K562 (cell line): Measurements from ENCODE around the gene ICOSLG.

Source experiments
- CTCF ChIP-seq, 3 experiments: IDR thresholded peaks in 2 of 3; conservative IDR thresholded peaks in 1 of 3; 2 replicates each; pipeline ENCODE4 v1.5.1; 2011 to 2012; ENCODE audit warnings: low read length in 3 of 3, mild to moderate bottlenecking in 3 of 3, control low read depth in 2 of 3, improper control_type of control experiment in 1 of 3, inconsistent platforms in 1 of 3, low read depth in 1 of 3, mixed read lengths in 1 of 3, moderate library complexity in 1 of 3; ENCODE audit not compliant: insufficient read depth in 2 of 3
- EP300 ChIP-seq: IDR thresholded peaks from 2 replicates; pipeline ENCODE4 v1.6.1; 2012; ENCODE audit warnings: low read length, improper control_type of control experiment
- MED1 ChIP-seq: sonication (generic); formaldehyde crosslinking; IDR thresholded peaks from 2 replicates; pipeline ENCODE4 v1.8.1; 2023; ENCODE audit warnings: missing genetic modification reagents, borderline replicate concordance
- NFIC ChIP-seq: fragments of 450-650 bp; IDR thresholded peaks from 2 replicates; pipeline ENCODE4 v1.6.1; 2017; ENCODE audit warnings: mild to moderate bottlenecking, inconsistent platforms
- PTBP1 ChIP-seq: fragments of 200-400 bp; formaldehyde crosslinking; IDR thresholded peaks from 2 replicates; pipeline ENCODE4 v1.6.1; 2017; ENCODE audit warnings: low read depth, low read length
- PYGO2 ChIP-seq: fragments of 450-650 bp; IDR thresholded peaks from 2 replicates; pipeline ENCODE4 v1.6.1; 2016; ENCODE audit warnings: mild to moderate bottlenecking, missing genetic modification characterization, moderate library complexity, missing compliant biosample characterization
- RAD51 ChIP-seq: fragments of 450-650 bp; IDR thresholded peaks from 2 replicates; pipeline ENCODE4 v1.7.1; 2016; ENCODE audit warnings: low read depth, mild to moderate bottlenecking, borderline replicate concordance
- RREB1 ChIP-seq: fragments of 250-450 bp; sonication (Bioruptor Pico); IDR thresholded peaks from 2 replicates; pipeline ENCODE4 v1.4.0; 2020
- SLC30A9 ChIP-seq: fragments of 250-450 bp; sonication (Bioruptor Pico); IDR thresholded peaks from 2 replicates; pipeline ENCODE4 v1.8.0; 2022; ENCODE audit warnings: mild to moderate bottlenecking, moderate library complexity
- TAF1 ChIP-seq: IDR thresholded peaks from 2 replicates; pipeline ENCODE4 v1.6.1; 2011; ENCODE audit warnings: mild to moderate bottlenecking, low read length, moderate library complexity; ENCODE audit not compliant: insufficient read depth, control insufficient read depth, severe bottlenecking; ENCODE audit errors: extremely low read depth
- XRCC5 ChIP-seq: fragments of 200-400 bp; formaldehyde crosslinking; IDR thresholded peaks from 2 replicates; pipeline ENCODE4 v1.6.1; 2017; ENCODE audit warnings: low read depth, mild to moderate bottlenecking, low read length
- ZNF561 ChIP-seq: fragments of 450-650 bp; formaldehyde crosslinking; conservative IDR thresholded peaks from 2 replicates; pipeline ENCODE4 v1.4.0; 2020; ENCODE audit warnings: mild to moderate bottlenecking, moderate library complexity

GRCh38 chr21:44283948-44284347 is 43.2 kb upstream of the ICOSLG start:
- TF ChIP-seq ZNF561 (CRISPR knock-in tag): no peak
- no peak for TF ChIP-seq TAF1
- TF ChIP-seq RAD51: no peak
- no peak for TF ChIP-seq MED1 (CRISPR knock-in tag)
- no peak for TF ChIP-seq CTCF (IDR thresholded peaks at IDR 0.05 in 2 of 3, conservative IDR thresholded peaks at IDR 0.05 in 1 of 3; ENCODE audit: insufficient read depth in 2 of 3, low read depth in 1 of 3, low read length in 3 of 3)
- TF ChIP-seq EP300: no peak
- TF ChIP-seq RREB1: no peak
- no peak for TF ChIP-seq PTBP1
- no peak for TF ChIP-seq XRCC5
- TF ChIP-seq PYGO2 (tag): no peak
- no peak for TF ChIP-seq NFIC
- no peak for TF ChIP-seq SLC30A9
